Astrocyte of the hippocampus (primary cell): ENCODE data around the gene GALNT4.

Experiments
- DNase-seq: peaks from one replicate; pipeline ENCODE4 v3.0.0; 2011; ENCODE audit warnings: low read depth, low spot score

GALNT4 gene

DNA sequence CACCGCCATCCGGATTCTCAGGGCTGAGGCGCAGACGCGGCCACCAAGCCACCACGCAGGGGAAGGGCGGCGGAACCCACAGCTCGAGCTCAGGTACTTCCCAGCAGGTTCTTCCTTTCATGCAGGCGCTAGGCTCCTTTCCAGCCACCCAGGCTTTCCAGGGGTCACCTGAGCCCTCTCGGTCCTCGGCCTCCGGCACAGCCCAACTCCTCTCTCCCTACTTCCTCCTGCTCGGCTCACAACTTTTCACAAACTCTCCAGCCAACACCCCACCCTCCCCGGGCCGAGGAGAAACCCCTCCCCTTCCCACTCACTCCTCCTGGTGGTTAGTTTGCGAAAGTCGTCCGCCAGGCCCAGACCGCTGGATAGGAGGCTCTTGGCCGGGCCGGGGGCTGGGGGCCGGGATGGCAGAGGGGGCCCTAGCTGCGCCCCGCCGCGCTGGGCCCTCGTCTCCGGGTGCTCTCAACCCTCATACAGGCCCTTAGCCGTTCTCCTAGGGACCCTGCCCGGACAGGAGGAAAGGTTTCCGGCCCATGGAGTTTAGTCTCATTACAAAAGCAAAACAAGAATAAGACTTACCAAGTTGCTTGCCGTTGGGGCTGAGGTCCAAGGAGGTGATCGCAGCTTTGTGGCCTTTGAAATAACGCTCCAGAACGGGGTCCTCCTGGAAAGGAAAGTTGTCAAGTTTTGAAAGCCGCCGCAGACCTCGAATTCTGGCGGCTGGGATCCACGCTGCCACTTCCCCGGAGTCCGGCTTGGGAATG lies at the start of gene GALNT4:
Gene GALNT4, minus strand, starts transcription at position 256 of the 764 bp plus-strand sequence. Its CDS starts 247 bp downstream, at position 9.
- peak; percentile 95 for DNase-seq

DNA sequence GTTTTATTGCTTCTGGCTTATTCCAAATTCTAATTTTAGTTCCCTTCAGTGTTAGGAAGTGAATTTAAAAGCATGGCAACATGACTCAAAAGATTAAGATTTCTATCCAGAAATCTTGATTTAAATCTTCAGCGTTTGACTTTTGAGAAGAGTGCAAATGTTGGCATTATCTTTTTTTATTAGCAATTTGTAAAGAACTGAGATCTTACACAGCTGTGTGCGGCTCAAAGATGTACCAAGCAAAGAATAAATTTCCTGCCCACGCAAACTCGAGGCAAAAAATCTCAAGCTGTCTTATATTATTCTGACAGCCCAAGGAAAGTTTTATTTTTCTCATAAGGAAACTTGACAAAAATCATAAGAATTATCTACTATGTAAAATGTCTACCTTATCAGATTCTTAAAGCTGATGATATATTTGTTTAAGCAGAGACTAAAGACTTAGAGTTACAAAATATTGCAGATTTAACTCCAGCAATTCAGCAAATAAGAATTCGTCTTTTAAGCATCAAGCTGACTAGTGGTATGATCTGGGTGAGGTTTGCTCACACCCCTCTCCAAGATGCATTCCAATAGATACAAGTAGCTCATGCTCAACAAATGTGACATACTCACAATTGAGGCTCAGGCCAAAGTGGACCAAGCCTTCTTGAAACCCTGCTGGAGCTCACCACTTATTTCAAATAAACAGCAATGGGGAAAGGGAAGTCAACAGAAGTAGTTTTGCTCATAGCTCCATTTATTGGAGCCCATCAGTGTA lies 48.6 kb upstream of the GALNT4 start:
- no peak for DNase-seq

DNA sequence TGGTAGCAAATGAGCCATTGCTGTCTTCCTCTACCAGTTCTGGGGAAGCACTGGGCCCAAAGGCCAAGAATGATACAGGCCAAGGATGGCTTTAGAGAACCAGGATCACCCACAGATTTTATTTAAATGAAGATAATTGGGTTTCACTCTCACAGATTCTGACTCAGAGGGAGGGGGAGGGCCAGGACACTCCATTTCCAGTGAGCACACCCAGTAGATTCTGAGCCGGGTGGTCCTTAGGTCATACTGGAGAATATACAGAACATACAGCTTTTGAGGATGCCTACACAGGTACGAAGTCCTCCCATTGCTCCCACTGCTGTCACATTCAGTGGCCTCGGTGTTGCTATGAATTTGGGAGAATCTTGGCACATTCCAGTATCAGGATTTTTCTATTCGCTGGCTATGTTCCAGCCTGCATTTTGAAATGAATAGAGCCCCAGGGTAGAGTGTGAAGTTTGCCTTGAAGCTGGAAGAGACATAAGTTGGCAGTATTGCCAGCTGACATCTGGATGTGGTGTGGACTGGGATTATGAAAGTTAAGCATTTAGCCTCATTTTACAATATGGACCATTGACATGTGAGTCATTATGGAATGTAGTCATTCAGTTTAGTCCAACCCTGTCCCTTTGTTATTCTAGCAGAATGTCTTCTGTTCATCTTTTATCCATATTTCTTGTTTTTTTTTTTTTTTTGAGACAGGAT lies 47.0 kb upstream of the GALNT4 start:
- DNase-seq = no peak

DNA sequence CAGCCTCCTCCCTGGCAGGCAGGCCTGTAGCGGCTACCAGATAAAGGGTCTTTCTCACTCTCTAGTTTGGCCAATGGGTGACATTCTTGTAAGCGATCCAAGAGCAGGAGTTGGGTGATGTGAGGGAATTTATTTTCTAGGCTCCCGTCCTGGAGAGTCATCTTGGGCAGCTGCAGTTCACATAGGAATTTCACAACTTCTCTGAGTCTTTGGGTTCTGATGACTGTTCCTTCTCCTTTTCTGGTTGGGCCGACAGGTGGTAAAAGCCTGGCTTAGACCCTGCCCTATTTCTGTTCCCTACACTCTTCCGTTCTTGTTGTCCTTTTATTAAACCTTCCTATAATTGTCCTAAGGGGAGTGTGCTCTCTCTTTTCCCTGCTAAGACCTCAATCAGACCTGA lies 43.9 kb upstream of the GALNT4 start:
- no peak for DNase-seq

DNA sequence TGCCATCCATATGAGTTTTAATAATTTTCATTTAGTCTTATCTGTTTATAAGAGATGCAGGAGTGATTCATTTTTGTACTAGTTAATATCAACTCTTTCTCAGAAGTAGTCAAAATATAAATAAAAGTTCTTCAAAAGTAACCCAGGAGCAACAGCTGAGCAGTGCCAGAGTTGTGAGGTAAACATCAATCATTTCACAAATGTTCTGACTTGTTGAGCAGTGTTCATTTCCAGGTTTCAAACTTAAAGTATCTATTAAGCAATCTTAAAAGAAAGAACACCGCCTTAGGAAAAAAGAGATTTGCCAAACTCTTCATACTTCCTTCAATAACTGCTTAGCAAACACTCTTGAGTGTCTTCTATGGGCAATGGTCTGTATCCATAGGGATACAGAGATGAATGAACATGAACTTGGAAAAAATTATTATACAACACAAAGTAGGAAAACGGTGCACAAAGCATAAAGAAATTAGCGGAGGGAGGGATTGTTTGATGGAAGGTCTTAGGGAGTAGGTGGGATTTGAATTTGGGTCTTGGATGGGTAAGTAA lies 43.2 kb upstream of the GALNT4 start:
- DNase-seq = no peak

DNA sequence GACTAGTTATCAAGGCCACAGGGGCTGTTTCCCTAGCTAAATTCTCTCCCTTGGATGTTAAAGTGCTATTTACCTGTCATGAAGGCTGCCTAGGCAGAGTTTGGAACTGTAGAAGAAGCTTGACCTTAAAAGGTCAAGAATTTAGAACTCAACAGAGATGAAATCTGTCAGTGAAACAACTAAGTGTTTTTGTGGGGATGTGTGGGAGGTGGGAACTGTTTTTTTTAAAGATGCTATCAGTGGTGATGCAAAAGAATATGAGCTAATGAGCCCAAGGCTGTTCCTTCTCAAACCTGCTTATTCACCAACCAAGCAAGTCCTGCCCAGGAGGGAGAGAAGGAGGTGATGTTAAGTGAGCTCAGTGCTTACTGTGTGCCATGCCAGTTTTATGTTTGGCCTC lies 42.0 kb upstream of the GALNT4 start:
- DNase-seq = no peak

DNA sequence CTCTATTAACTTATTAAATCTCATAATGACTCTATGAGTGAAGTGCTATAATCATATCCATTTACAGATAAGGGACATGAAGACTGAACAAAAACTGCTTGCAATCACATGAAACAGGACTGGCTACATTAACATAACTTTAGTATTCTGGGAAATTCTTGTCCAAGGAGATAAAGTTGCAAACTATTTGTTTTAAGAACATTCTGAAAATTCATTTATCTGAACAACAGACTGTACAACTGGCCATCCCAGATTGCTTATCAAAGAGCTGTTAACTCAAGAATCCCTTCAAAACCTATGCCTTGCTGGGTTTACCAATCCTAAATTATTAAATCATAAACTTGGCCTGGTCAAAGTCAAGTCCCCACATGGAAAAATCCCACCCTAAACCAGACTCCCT lies 40.4 kb upstream of the GALNT4 start:
- no peak for DNase-seq

DNA sequence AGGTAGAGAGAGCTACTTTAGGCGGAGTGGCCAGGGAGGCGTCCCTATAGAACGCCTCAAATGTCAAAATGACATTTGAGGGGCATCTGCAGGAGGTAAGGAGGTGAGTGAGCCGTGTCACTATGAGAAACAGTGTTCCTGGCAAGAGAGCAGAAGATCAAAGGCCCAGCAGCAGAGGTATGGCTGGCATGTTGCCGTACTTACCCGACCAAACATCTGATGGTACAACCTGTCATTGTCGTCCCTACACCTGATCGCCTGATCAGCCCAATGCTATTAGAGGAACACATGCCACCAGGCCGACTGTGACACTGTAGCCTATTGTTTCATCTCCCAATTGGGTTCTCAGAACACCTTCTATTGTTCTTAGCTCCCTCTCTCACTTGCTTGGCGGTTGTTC lies 35.2 kb upstream of the GALNT4 start:
- DNase-seq = no peak

DNA sequence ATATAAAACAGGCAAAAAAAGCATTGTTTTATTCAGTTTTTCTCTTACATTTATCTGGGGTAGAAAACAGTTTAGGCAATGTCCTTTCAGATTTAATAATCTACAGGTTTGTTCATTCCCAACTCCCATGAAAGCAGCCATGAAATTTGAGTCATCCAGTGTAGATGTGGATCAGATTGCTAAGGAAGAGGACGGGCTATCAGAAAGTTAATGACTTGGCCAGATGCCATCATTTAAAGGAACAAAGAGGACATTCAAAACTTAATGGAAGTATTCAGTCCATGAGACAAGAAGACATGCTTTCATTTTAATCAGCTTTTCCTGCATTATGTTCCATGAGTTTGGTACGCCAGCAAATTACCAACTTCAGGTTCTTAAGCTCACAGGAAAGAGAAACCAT lies 32.4 kb upstream of the GALNT4 start:
- no peak for DNase-seq

DNA sequence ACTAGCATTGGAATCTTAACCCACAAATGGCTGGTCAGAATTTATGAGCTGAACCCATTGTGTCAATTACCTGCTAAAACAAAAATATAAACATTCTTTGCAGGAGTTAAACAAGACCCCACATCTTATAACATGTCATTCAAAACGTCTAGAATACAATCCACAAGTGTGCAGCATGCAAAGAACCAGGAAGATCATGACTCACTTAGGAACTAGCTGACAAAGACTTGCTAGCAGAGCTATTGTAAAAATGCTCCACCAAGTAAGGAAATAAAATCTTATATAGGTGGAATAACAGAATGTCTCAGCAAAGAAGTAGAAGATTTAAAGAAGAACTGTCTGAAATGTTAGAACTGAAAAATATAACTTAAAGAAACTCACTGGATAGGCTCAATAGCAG lies 27.8 kb upstream of the GALNT4 start:
- no peak for DNase-seq

DNA sequence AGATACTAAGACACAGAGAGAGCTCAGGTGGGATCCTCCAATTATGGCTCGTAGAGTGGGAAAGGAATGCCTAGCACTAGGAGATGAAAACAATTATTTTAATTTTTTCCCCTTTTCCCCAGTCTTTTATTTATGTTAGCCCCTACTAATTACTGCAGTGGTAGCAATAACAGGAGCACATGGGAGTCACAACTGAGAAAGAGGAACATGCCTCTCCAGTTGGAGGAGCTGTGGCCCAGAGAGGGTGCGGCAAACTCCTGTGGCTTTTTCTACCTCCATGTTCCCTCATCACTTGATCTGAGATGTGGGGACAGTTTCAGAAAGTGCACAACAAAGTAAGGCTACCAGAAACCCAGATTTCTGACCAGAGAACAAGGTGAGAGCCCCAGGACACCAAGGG lies 27.2 kb upstream of the GALNT4 start:
- no peak for DNase-seq

DNA sequence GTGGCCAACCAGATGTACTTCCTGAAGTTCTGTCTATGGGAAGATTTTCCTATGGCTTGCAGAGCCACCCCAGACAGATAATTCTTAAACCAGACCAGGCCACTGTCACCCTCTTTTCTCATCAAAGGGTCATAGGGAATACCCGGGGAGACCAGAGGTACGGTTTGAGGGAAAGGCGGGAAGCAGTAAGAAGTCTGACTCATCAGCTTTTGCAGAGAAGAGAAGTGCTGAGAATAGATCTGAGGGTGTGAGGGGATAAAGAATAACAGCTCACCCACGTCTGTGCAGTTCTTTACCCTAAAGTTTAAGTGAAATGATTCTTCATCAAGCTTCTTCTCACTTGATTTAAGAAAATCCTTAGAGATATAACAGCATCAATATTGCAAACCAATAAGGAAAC lies 22.5 kb upstream of the GALNT4 start:
- no peak for DNase-seq

DNA sequence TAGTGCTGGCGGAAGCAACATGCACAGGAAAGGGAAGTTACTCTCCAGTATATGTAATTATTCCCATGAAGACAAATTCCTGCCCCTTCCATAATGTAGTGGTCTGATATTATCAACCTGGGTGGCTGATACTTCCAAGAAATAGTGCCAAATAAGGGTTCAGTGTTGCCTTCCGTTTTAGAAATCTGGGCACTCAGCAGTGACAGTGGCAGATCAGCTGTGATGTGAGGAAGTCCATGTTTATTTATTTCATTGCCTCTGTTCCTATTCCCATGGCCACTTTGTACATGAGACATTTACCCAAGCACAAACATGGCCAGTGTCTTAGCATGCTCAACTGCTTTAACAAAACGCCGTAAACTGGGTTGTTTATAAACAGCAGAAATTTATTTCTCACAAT lies 21.6 kb upstream of the GALNT4 start:
- no peak for DNase-seq

DNA sequence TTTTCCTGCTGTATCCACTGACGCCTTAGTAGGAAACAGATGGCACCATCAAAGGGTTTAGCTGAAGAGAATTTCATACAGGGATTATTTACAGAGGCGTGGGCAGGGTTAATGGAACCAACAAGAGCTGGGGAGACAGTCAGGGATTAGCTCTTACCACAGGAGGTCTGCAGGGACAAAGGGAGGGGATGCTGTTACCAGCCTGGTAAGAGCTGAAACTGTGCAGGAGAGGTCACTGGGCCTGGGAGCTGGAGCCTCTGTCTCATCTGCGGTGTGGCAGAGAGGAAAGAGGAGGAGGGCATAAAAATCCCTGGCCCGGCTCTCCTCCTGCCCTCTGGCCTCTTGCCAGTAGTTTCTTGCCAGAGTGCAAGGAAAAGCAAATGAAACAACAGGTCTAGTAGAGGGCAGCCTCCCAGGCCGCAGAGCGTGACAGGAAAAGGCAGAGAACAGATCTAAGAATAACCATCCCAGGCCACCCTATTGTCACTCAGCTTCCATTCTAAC lies 20.1 kb upstream of the GALNT4 start:
- peak; percentile 76 for DNase-seq

DNA sequence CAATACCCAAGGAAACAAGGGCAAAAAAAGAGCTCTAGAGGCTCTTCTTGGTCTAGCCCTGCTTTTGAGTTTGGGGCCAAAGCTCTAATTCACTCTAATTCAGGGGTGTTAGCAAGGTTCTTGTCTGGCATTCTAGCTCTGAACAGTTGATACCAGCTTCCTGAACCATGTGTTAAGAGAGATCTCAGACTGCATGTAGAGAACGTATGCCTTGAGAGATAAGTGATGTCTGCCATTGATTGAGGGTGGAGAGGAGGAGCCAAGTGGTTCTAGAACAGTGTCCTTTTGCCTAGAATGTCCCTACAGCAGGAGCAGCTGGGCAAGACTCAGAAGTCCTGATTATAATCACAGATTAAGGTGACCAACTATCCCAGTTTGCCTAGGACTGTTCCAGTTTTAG lies 19.4 kb upstream of the GALNT4 start:
- DNase-seq = no peak

DNA sequence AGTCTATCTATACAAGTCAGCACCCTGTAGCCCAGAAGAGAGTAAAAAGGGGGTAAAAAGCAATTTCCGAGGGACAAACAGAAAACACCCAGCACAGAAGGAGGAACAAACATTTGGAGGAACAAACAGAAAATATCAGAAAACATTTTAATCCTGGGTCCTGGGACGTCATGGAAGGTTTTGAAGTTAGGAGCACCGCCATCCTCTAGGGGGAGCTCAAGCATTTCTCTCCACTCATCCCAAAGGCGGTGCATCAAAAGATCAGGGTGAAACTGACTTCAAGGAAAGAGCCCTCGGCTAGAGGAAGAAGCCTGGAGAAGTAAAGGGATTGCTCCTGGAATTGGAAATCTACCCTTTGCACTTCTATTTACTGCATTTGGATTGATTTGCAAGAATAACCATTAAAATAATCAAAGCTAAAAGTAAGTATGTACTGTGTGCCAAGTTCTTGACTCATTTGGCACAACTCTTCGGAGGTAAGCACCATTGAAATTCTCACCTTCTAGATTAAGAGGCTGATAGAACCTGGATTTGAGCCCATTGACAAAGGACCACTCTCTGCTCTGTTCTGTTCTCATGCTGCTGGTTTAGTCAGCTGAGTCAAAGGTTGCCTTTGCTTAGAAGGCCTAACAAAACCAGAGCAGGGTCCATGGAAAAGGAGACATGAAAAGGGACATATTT lies 18.5 kb upstream of the GALNT4 start:
- peak; percentile 89 for DNase-seq

DNA sequence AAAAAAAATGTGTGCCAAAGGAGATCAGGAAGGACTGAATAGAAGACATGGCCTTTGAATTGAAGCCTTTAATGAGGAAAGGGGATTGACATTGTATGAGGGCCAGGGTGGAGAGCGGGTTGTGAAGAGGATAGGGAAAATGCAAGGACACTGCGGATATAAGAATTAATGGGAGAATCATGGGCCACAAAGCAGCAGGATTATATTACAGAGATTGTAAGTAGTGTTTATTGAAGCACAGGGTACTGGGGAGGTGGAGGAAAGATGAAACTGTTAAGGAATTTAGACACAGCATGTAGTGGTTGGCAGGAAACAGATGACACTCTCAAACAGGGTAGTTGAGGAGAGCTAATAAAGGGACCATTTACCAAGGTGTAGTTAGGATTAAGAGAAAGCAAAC lies 17.6 kb upstream of the GALNT4 start:
- no peak for DNase-seq

DNA sequence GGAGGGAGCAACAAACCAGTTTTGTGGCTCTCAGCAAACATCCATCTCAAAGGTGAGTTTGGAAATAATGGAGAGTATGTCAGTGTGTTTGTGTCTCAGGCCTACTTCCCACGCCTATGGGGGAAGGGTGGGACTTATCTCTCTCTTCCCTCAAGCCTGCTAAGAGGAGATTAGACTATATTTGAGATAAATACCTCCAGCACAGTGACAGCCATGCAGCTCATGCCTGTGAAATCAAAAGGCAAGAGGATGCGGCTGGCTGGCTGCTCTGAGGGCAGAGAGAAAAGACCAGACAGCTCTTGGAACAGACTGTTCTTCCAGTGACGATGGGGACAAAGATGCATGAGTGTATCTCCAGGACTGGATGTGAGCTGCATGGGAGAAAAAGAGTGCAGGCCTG lies 16.0 kb upstream of the GALNT4 start:
- DNase-seq = no peak

DNA sequence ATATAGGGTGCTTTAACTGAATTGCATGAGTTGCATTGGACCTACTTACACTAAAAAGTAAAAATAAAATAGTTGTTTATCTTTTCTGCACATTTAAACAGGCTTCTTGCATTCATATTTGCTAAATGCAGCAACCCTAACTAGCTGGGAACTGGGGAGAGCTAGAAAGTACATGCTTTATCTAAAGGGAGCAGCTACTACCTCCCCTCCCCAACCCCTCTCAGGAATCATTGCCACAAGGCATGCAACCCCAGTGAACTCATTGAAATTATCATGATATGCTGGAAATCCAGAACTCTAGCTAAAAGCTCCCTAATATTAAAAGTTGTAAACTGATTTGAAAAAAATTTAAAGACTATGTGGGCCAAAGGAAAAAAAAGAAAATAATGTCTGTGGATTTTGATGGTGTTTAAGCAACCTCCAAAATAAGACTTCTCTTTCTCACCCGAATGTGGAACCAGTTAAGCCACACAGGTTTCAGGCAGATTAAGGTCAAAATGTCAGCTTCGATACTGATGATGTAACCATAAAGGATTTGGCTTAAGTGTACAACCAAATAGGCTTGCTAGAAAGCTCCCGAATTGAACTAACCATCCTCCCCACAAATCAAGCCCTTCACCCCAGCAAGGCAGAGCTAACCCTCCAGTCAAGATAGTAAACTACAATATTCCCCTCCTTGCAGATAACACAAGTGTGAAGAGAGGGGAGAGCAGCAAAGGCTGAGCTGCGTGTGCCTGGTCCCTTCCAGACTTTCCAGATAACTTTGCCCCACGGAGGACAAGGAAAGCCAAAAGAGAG lies 15.0 kb upstream of the GALNT4 start:
- no peak for DNase-seq

DNA sequence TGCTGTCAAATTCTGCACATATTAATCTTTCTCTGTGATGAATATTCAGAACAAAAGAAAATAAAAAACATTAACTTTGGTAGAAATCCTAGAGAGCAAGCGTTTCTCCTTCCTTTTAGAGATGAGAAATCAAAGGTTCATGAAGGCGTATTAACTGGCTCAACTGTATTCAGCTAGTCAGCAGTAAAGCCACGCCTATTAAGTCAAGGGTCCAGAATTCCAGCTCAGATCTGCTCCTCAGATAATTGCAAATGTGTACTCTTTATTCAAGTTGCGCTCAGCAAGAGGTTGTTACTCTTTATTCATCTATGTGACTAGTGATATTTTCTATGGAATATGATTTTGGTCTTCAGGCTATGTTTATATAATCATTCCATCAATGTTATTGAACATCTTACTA lies 14.3 kb upstream of the GALNT4 start:
- DNase-seq = no peak

DNA sequence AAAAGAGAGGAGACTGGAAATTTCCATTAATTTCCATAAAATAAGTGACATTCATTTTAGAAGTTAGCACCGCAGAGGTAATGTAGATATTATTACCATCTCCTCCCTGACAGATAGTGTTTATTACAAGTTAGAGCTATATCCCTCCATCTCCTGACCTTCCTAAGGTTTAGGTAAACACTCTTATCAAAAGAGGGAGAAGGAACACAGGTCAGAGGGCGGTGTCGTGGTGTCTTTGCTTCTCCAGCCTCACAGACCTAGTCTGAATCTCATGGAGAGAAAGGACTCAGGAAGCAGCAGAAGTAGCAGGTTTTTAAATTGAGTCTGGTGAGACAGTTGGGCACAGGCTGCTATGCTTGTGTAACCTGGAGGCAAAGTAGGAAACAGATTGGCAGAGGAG lies 12.8 kb upstream of the GALNT4 start:
- no peak for DNase-seq
